ENCODE measurements around the gene ZFP42.

ZFP42 gene

GRCh38 chr4:188016754-188017153 is 21.2 kb downstream of the ZFP42 start:
- TF ChIP-seq, protein P1, sequence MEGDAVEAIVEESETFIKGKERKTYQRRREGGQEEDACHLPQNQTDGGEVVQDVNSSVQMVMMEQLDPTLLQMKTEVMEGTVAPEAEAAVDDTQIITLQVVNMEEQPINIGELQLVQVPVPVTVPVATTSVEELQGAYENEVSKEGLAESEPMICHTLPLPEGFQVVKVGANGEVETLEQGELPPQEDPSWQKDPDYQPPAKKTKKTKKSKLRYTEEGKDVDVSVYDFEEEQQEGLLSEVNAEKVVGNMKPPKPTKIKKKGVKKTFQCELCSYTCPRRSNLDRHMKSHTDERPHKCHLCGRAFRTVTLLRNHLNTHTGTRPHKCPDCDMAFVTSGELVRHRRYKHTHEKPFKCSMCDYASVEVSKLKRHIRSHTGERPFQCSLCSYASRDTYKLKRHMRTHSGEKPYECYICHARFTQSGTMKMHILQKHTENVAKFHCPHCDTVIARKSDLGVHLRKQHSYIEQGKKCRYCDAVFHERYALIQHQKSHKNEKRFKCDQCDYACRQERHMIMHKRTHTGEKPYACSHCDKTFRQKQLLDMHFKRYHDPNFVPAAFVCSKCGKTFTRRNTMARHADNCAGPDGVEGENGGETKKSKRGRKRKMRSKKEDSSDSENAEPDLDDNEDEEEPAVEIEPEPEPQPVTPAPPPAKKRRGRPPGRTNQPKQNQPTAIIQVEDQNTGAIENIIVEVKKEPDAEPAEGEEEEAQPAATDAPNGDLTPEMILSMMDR (IDR thresholded peaks at IDR 0.05; ENCODE audit: low read depth, low read length), result no peak
- no peak overlapping the region for H3K4me3 ChIP-seq (replicated peaks in 1 of 2; ENCODE audit: low read depth in 2 of 2, low read length in 2 of 2)
- DNase-seq (ENCODE audit: low read depth in 2 of 2), result no peak

DNA sequence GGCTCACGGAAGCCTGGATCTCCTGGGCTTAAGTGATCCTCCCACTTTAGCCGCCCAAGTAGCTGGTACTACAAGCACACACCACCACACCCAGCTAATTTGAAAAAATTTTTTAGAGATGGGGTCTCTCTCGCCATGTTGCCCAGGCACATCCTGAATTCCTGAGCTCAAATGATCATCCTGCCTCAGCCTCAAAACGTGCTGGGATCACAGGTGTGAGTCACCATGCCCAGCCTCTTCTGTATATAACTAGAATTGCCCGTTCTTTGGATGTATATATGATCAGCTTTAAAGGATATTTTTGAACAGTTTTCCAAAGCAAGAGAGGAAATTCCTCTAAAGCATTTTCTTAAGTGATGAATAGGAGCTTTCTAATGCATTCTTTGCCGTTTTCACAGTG is 22.7 kb downstream of the ZFP42 start:
- DNase-seq (ENCODE audit: low read depth in 2 of 2), result no peak
- H3K4me3 ChIP-seq (replicated peaks in 1 of 2; ENCODE audit: low read depth in 2 of 2, low read length in 2 of 2), result no peak overlapping the region
- TF ChIP-seq, protein P1 (IDR thresholded peaks at IDR 0.05; ENCODE audit: low read depth, low read length), result no peak

- TF ChIP-seq, protein P1 (IDR thresholded peaks at IDR 0.05; ENCODE audit: low read depth, low read length), result no peak
- no peak overlapping the region for H3K4me3 ChIP-seq (replicated peaks in 1 of 2; ENCODE audit: low read depth in 2 of 2, low read length in 2 of 2)
- DNase-seq (ENCODE audit: low read depth in 2 of 2), result no peak
These were observed 26.1 kb downstream of the ZFP42 start for GRCh38 chr4:188021548-188022249.

DNA sequence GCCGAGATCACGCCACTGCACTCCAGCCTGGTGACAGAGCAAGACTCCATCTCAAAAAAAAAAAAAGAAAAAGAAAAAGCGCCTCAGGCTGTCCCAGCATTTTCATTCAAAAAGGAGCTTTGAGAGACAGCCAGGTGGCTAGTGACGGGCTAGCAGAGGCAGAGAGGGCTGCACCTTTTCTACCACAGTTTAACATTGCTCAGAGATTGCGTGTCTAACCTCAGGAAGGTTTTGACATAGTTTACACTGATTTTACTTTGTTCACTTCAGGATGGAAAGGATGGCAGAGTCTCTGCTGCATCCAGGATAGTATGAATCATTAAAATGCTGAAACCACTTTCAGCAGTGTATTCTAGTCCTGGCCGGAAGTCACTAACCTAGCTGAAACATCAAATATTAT is 28.1 kb downstream of the ZFP42 start:
- DNase-seq (ENCODE audit: low read depth in 2 of 2), result no peak
- TF ChIP-seq, protein P1 (IDR thresholded peaks at IDR 0.05; ENCODE audit: low read depth, low read length), result no peak
- H3K4me3 ChIP-seq (replicated peaks in 1 of 2; ENCODE audit: low read depth in 2 of 2, low read length in 2 of 2), result no peak overlapping the region

DNA sequence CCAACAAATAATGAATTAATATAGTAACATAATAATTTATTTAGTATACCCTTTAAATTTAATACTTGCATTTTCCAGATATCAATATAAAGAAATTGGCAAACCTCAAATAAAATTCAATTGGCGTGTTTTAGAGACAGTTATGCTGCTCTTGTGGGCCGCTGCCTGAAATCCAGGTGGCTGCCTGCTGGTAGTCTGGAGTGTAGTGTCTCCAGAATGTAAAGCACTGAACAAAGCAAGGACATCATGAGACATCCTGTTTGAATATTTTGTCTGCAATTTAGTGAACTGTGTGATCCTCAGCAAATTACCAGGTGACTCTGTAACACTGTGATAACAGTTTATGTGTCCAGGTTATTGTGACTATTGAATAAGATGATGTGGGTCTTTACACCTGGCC is 29.9 kb downstream of the ZFP42 start:
- DNase-seq (ENCODE audit: low read depth in 2 of 2), result no peak
- H3K4me3 ChIP-seq (replicated peaks in 1 of 2; ENCODE audit: low read depth in 2 of 2, low read length in 2 of 2), result no peak overlapping the region
- TF ChIP-seq, protein P1 (IDR thresholded peaks at IDR 0.05; ENCODE audit: low read depth, low read length), result no peak

DNA sequence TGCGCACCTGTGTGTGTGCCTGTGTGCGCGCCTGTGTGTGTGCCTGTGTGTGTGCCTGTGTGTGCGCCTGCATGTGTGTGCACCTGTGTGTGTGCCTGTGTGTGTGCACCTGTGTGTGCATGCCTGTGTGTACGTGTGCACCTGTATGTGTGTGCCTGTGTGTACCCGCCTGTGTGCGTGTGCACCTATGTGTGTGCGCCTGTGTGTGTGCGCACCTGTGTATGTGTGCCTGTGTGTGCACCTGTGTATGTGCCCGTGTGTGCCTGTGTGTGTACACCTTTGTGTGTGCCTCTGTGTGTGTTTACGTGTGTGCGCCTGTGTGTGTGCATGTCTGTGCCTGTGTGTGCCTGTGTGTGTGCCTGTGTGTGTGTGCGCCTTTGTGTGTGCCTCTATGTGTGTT is 33.5 kb downstream of the ZFP42 start:
- TF ChIP-seq, protein P1 (IDR thresholded peaks at IDR 0.05; ENCODE audit: low read depth, low read length), result no peak
- no peak overlapping the region for H3K4me3 ChIP-seq (replicated peaks in 1 of 2; ENCODE audit: low read depth in 2 of 2, low read length in 2 of 2)
- no peak for DNase-seq (ENCODE audit: low read depth in 2 of 2)

- H3K4me3 ChIP-seq (replicated peaks in 1 of 2; ENCODE audit: low read depth in 2 of 2, low read length in 2 of 2), result no peak overlapping the region
- no peak for DNase-seq (ENCODE audit: low read depth in 2 of 2)
- TF ChIP-seq, protein P1 (IDR thresholded peaks at IDR 0.05; ENCODE audit: low read depth, low read length), result no peak
These were observed 34.8 kb downstream of the ZFP42 start for GRCh38 chr4:188030401-188030800.

Measured in cardiac fibroblast (primary cell).